SK-N-SH (cell line): ENCODE measurements around the gene NTSR1. TPM values are rescaled to one million over a fixed set of nuclear protein-coding genes. Genes with fewer than 3 reads are reported as not detected.

Source experiments
- CTCF ChIA-PET: fragments of 300-600, 350-600 bp; formaldehyde crosslinking; extraction: SDS; loops from one replicate; lab custom pipeline; 2021; lab: Yijun Ruan, JAX
- POLR2A ChIA-PET: fragments of 350-600 bp; sonication (Branson Sonifier 250); formaldehyde crosslinking; extraction: SDS; loops from one replicate; lab custom pipeline; 2020; ENCODE audit warnings: antibody characterized with exemption, inconsistent platforms; lab: Yijun Ruan, JAX
- DNase-seq: peaks from one replicate; pipeline ENCODE4 v3.0.0; 2012
- H2AFZ ChIP-seq: fragments of 200-600 bp; sonication (generic); 2 replicates; pipeline ENCODE4 v1.8.1; 2016; ENCODE audit warnings: antibody characterized with exemption, mild to moderate bottlenecking, low read depth
- H3F3A ChIP-seq: fragments of 200-600 bp; sonication (generic); replicated peaks from 2 replicates; pipeline ENCODE3; 2016; ENCODE audit warnings: antibody characterized with exemption, mild to moderate bottlenecking; ENCODE audit not compliant: insufficient read depth
- H3K27ac ChIP-seq, 2 experiments: fragments of 200-500 bp in 1 of 2; fragments of 200-600 bp in 1 of 2; sonication (Bioruptor generic) in 1 of 2; sonication (generic), shearing (Covaris generic) in 1 of 2; 2 replicates each; pipeline versions ENCODE4 v1.5.1 to v1.6.1; 2014 to 2016; ENCODE audit warnings: low read depth in 2 of 2, inconsistent platforms in 1 of 2, low read length in 1 of 2, mild to moderate bottlenecking in 1 of 2, mixed read lengths in 1 of 2
- H3K27me3 ChIP-seq: fragments of 200-600 bp; sonication (generic), shearing (Covaris generic); 2 replicates; pipeline ENCODE4 v1.6.1; 2016; ENCODE audit warnings: mixed run types; ENCODE audit not compliant: insufficient read depth
- H3K36me3 ChIP-seq, 2 experiments: fragments of 200-500 bp in 1 of 2; fragments of 200-600 bp in 1 of 2; sonication (Bioruptor generic) in 1 of 2; sonication (generic) in 1 of 2; replicated peaks in 1 of 2; 2 replicates each; pipeline versions ENCODE3 to v1.5.1; 2014 to 2016; ENCODE audit warnings: low read length in 1 of 2, mild to moderate bottlenecking in 1 of 2; ENCODE audit not compliant: insufficient read depth in 2 of 2, control insufficient read depth in 1 of 2
- H3K4me1 ChIP-seq, 2 experiments: fragments of 200-500 bp in 1 of 2; fragments of 200-600 bp in 1 of 2; sonication (Bioruptor generic) in 1 of 2; sonication (generic), shearing (Covaris generic) in 1 of 2; 2 replicates each; pipeline versions ENCODE4 v1.5.1 to v1.6.1; 2014 to 2016; ENCODE audit warnings: low read depth in 1 of 2, low read length in 1 of 2, mixed run types in 1 of 2; ENCODE audit not compliant: insufficient read depth in 2 of 2, control insufficient read depth in 1 of 2
- H3K4me2 ChIP-seq: fragments of 200-600 bp; sonication (generic), shearing (Covaris generic); 2 replicates; pipeline ENCODE4 v1.6.1; 2017; ENCODE audit warnings: mixed run types
- H3K4me3 ChIP-seq, 2 experiments: fragments of 200-500 bp in 1 of 2; fragments of 200-600 bp in 1 of 2; sonication (Bioruptor generic) in 1 of 2; sonication (generic), shearing (Covaris generic) in 1 of 2; 2 replicates each; pipeline versions ENCODE4 v1.5.1 to v1.8.1; 2014 to 2016; ENCODE audit warnings: low read depth in 2 of 2, inconsistent platforms in 1 of 2, low read length in 1 of 2, mild to moderate bottlenecking in 1 of 2, mixed read lengths in 1 of 2, moderate library complexity in 1 of 2
- H3K79me2 ChIP-seq: fragments of 200-600 bp; sonication (generic); 2 replicates; pipeline ENCODE4 v1.8.1; 2017; ENCODE audit warnings: mild to moderate bottlenecking; ENCODE audit not compliant: insufficient read depth
- H3K9ac ChIP-seq: fragments of 200-600 bp; sonication (generic); 2 replicates; pipeline ENCODE4 v1.6.1; 2017; ENCODE audit warnings: mixed run types
- H3K9me2 ChIP-seq: fragments of 200-600 bp; sonication (generic); 2 replicates; pipeline ENCODE4 v1.6.1; 2017; ENCODE audit warnings: mixed run types
- H3K9me3 ChIP-seq: fragments of 200-600 bp; sonication (generic); 2 replicates; pipeline ENCODE4 v1.6.1; 2017; ENCODE audit warnings: mixed run types, mild to moderate bottlenecking, moderate library complexity
- H4K20me1 ChIP-seq: fragments of 200-600 bp; sonication (generic); 2 replicates; pipeline ENCODE4 v1.6.1; 2017; ENCODE audit warnings: mild to moderate bottlenecking, mixed run types; ENCODE audit not compliant: insufficient read depth
- CHD2 ChIP-seq: fragments of 150-350 bp; IDR thresholded peaks from 2 replicates; pipeline ENCODE4 v1.6.1; 2018; ENCODE audit warnings: low read length; ENCODE audit not compliant: partially characterized antibody
- ELF1 ChIP-seq: IDR thresholded peaks from 2 replicates; pipeline ENCODE4 v1.4.0; 2012
- EP300 ChIP-seq, 2 experiments: IDR thresholded peaks; 2 replicates each; pipeline versions ENCODE4 v1.4.0 to v1.6.1; 2012; ENCODE audit warnings: borderline replicate concordance in 1 of 2, low read depth in 1 of 2, low read length in 1 of 2
- EZH2phosphoT487 ChIP-seq: fragments of 200-600 bp; sonication (generic); IDR thresholded peaks from 2 replicates; pipeline ENCODE4 v1.6.1; 2017; ENCODE audit warnings: low read depth, mixed run types, mild to moderate bottlenecking, antibody characterized with exemption, moderate library complexity, borderline replicate concordance
- FOSL2 ChIP-seq: IDR thresholded peaks from 2 replicates; pipeline ENCODE4 v1.4.0; 2012; ENCODE audit warnings: low read depth, mild to moderate bottlenecking, moderate library complexity, borderline replicate concordance
- GATA2 ChIP-seq: sonication (generic); formaldehyde crosslinking; IDR thresholded peaks from 2 replicates; pipeline ENCODE4 v1.5.0; 2020; ENCODE audit warnings: mild to moderate bottlenecking, missing genetic modification reagents
- MEF2A ChIP-seq: IDR thresholded peaks from 2 replicates; pipeline ENCODE4 v1.4.0; 2012; ENCODE audit warnings: low read depth, borderline replicate concordance
- NFIC ChIP-seq: IDR thresholded peaks from 2 replicates; pipeline ENCODE4 v1.4.0; 2012; ENCODE audit warnings: borderline replicate concordance
- POLR2AphosphoS5 ChIP-seq: IDR thresholded peaks from 2 replicates; pipeline ENCODE4 v1.6.1; 2012; ENCODE audit warnings: low read depth, low read length
- RAD21 ChIP-seq: IDR thresholded peaks from 2 replicates; pipeline ENCODE4 v1.6.1; 2012; ENCODE audit warnings: mild to moderate bottlenecking, low read length
- RCOR1 ChIP-seq: fragments of 150-350 bp; IDR thresholded peaks from 2 replicates; pipeline ENCODE4 v1.6.1; 2017; ENCODE audit warnings: antibody characterized with exemption, low read length
- RFX5 ChIP-seq: IDR thresholded peaks from 2 replicates; pipeline ENCODE4 v1.6.1; 2012; ENCODE audit warnings: mild to moderate bottlenecking, improper control_type of control experiment, low read length
- TEAD4 ChIP-seq: IDR thresholded peaks from 2 replicates; pipeline ENCODE4 v1.4.0; 2012; ENCODE audit warnings: mild to moderate bottlenecking, borderline replicate concordance; ENCODE audit not compliant: insufficient read depth
- WGBS: methylation state at CpG from one replicate; pipeline ENCODE4 v1.1.6; 2017; ENCODE audit warnings: low lambda C conversion rate; 5-methylcytosine and 5-hydroxymethylcytosine counted together
- polyA plus RNA-seq, 3 experiments: library from polyadenylated mRNA; depleted of rRNA; stranded (reverse); fragments of >200 nt; gene quantifications; 2 replicates each; pipeline ENCODE4 v1.2.3, GENCODE V29; 2012
- TF ChIP-seq, protein P1 (sequence below): IDR thresholded peaks from 2 replicates; pipeline ENCODE4 v1.6.1; 2012; ENCODE audit warnings: mild to moderate bottlenecking, low read depth, low read length, moderate library complexity
- TF ChIP-seq, protein P2 (sequence below): fragments of 150-350 bp; IDR thresholded peaks from 2 replicates; pipeline ENCODE4 v1.6.1; 2016; ENCODE audit warnings: mild to moderate bottlenecking, low read depth, low read length
- TF ChIP-seq, protein P3 (sequence below): IDR thresholded peaks from 2 replicates; pipeline ENCODE4 v1.4.0; 2012; ENCODE audit warnings: low read depth, borderline replicate concordance
- TF ChIP-seq, protein P4 (sequence below): fragments of 150-350 bp; IDR thresholded peaks from 2 replicates; pipeline ENCODE4 v1.6.1; 2017; ENCODE audit warnings: antibody characterized with exemption, low read length, low read depth, borderline replicate concordance

Gene NTSR1
- polyA plus RNA-seq, 1 of the 3 experiments (the other 2 are of a cell fraction) = 8.2 TPM

DNA sequence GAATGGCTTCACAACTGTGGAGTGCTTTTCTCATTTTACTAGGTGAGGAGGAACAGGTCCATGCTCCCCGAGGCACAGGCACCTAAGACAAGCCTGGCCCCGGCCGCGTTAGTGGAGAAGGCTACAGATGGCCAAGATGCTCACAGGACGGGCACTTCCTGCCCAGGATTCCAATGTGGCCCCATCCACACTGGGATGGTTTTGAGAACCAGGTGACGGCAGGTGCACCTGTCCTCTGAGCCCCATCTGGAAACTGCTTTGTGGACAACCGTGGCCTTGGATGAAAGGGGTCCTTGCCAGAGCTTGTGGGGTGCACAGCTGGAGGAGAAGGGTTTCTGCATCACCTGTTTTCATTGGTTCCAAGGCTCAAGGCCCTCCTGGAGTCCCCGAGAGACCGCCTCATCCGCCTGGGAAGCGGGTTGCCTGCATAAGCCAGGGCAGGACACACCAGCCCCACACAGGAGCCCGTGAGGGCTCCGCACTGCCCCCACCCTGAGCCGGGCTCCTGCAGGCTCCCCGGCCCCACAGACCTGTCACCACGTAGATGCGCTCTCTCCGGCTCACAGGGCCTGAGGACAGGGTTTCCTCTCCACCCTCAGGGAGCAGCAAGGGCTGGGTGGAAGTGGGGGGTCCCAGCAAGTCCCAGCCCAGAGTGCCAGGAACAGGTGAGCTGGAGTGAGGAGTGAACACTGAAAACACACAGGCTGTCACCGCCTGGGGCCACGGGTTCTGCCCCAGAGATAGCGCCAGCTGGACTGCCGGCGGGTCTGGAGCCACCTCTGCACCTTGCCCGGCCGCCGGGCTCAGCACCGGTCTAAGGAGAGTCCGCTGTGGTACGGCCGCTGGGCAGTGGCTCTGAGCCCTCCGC lies 18.3 kb downstream of the NTSR1 start:
- TF ChIP-seq, protein P1, sequence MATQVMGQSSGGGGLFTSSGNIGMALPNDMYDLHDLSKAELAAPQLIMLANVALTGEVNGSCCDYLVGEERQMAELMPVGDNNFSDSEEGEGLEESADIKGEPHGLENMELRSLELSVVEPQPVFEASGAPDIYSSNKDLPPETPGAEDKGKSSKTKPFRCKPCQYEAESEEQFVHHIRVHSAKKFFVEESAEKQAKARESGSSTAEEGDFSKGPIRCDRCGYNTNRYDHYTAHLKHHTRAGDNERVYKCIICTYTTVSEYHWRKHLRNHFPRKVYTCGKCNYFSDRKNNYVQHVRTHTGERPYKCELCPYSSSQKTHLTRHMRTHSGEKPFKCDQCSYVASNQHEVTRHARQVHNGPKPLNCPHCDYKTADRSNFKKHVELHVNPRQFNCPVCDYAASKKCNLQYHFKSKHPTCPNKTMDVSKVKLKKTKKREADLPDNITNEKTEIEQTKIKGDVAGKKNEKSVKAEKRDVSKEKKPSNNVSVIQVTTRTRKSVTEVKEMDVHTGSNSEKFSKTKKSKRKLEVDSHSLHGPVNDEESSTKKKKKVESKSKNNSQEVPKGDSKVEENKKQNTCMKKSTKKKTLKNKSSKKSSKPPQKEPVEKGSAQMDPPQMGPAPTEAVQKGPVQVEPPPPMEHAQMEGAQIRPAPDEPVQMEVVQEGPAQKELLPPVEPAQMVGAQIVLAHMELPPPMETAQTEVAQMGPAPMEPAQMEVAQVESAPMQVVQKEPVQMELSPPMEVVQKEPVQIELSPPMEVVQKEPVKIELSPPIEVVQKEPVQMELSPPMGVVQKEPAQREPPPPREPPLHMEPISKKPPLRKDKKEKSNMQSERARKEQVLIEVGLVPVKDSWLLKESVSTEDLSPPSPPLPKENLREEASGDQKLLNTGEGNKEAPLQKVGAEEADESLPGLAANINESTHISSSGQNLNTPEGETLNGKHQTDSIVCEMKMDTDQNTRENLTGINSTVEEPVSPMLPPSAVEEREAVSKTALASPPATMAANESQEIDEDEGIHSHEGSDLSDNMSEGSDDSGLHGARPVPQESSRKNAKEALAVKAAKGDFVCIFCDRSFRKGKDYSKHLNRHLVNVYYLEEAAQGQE = no peak
- TF ChIP-seq EZH2phosphoT487 (no peak), GATA2 (CRISPR knock-in tag) (no peak)
- TF ChIP-seq, all 33 proteins: peak for 0
- H3K4me3 ChIP-seq = no peak overlapping the region
- ChIA-PET CTCF (no interaction called here), POLR2A (no interaction called here)
- WGBS = 51% methylated on average over 5 of the region's 31 CpGs
- H2AFZ ChIP-seq = no peak overlapping the region
- no peaks in the 10 kb centered on the region for H3K79me2 ChIP-seq
- H3K27ac ChIP-seq = no peak overlapping the region
- no peak for DNase-seq
- no peaks in the 10 kb centered on the region for H3K36me3 ChIP-seq
- no peaks in the 10 kb centered on the region for H3F3A ChIP-seq
- H3K9me2 ChIP-seq = no peaks in the 10 kb centered on the region
- no peaks in the 10 kb centered on the region for H4K20me1 ChIP-seq
- H3K9ac ChIP-seq = no peak overlapping the region
- no peaks in the 10 kb centered on the region; a peak in 1 of 4 replicates for H3K4me1 ChIP-seq
- no peaks in the 10 kb centered on the region for H3K27me3 ChIP-seq
- H3K9me3 ChIP-seq = no peaks in the 10 kb centered on the region
- no peak overlapping the region for H3K4me2 ChIP-seq

DNA sequence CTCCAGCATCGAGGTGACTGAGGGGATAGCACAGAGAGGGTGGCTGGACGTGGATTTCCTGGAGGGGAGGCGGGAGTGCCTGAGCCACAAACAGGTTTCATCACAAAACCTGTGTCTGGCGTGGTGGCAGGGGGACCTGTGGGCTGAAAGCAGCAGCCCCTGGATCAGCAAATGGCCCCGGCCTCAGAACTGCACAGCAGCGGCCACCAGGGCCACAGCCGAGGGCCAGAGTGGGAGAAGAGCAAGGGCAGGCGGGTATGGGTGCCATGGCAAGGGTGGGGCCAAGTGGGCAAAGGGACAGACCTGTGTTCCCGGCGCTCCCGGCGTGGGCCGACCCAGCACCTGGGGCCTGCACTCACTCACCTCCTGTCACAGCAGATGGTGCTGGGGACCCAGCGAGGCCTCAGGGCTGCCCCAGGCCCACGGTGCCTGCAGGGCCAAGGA lies 19.0 kb downstream of the NTSR1 start:
- TF ChIP-seq FOSL2 = no peak
- no peak for TF ChIP-seq CHD2
- no peak for TF ChIP-seq TEAD4
- TF ChIP-seq GATA2 (CRISPR knock-in tag) = no peak
- no peak for TF ChIP-seq POLR2AphosphoS5
- no peak for TF ChIP-seq RCOR1
- no peak for TF ChIP-seq RAD21
- TF ChIP-seq, protein P2, sequence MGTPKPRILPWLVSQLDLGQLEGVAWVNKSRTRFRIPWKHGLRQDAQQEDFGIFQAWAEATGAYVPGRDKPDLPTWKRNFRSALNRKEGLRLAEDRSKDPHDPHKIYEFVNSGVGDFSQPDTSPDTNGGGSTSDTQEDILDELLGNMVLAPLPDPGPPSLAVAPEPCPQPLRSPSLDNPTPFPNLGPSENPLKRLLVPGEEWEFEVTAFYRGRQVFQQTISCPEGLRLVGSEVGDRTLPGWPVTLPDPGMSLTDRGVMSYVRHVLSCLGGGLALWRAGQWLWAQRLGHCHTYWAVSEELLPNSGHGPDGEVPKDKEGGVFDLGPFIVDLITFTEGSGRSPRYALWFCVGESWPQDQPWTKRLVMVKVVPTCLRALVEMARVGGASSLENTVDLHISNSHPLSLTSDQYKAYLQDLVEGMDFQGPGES = no peak
- no peak for TF ChIP-seq MEF2A
- no peak for TF ChIP-seq EP300 (IDR thresholded peaks at IDR 0.05; ENCODE audit: borderline replicate concordance in 1 of 2, low read depth in 1 of 2, low read length in 1 of 2)
- TF ChIP-seq ELF1 = no peak
- no peak for TF ChIP-seq RFX5
- TF ChIP-seq, protein P3, sequence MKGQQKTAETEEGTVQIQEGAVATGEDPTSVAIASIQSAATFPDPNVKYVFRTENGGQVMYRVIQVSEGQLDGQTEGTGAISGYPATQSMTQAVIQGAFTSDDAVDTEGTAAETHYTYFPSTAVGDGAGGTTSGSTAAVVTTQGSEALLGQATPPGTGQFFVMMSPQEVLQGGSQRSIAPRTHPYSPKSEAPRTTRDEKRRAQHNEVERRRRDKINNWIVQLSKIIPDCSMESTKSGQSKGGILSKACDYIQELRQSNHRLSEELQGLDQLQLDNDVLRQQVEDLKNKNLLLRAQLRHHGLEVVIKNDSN = no peak
- TF ChIP-seq NFIC = no peak
- TF ChIP-seq, protein P4, sequence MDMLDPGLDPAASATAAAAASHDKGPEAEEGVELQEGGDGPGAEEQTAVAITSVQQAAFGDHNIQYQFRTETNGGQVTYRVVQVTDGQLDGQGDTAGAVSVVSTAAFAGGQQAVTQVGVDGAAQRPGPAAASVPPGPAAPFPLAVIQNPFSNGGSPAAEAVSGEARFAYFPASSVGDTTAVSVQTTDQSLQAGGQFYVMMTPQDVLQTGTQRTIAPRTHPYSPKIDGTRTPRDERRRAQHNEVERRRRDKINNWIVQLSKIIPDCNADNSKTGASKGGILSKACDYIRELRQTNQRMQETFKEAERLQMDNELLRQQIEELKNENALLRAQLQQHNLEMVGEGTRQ = no peak
- Histone ChIP-seq H2AFZ (no peak overlapping the region), H3K27ac (no peak overlapping the region), H3K4me1 (no peaks in the 10 kb centered on the region; a peak in 1 of 4 replicates), H3K36me3 (no peaks in the 10 kb centered on the region), H3K9me3 (no peaks in the 10 kb centered on the region), H3K4me3 (no peak overlapping the region), H3K9me2 (no peaks in the 10 kb centered on the region), H3K9ac (no peak overlapping the region), H4K20me1 (no peaks in the 10 kb centered on the region), H3K27me3 (no peaks in the 10 kb centered on the region), H3K4me2 (no peak overlapping the region), H3K79me2 (no peaks in the 10 kb centered on the region), H3F3A (no peaks in the 10 kb centered on the region)
- DNase-seq = no peak
- 51% methylated on average over 4 of the region's 15 CpGs for WGBS
- POLR2A ChIA-PET = no interaction called here
- CTCF ChIA-PET = no interaction called here
